Neural cell (in vitro differentiated cells): Measurements from ENCODE around the gene PLCB4.

Experiments used
- EP300 ChIP-seq: fragments of 450-650 bp; conservative IDR thresholded peaks from 2 replicates; pipeline ENCODE4 v1.6.1; 2014; ENCODE audit warnings: antibody characterized with exemption, mild to moderate bottlenecking, moderate library complexity; ENCODE audit not compliant: poor library complexity, severe bottlenecking
- EZH2 ChIP-seq: fragments of 200-600, 300-800 bp; shearing (Covaris generic), sonication (generic); IDR thresholded peaks from 2 replicates; pipeline ENCODE4 v1.6.1; 2014; ENCODE audit warnings: antibody characterized with exemption, low read length, borderline replicate concordance, mild to moderate bottlenecking; ENCODE audit not compliant: insufficient read depth, poor library complexity, severe bottlenecking
- MXI1 ChIP-seq: fragments of 450-650 bp; conservative IDR thresholded peaks from 2 replicates; pipeline ENCODE4 v1.6.1; 2014; ENCODE audit warnings: antibody characterized with exemption, mild to moderate bottlenecking; ENCODE audit not compliant: poor library complexity, severe bottlenecking
- POLR2AphosphoS5 ChIP-seq: IDR thresholded peaks from 2 replicates; pipeline ENCODE4 v1.6.1; 2012
- RAD21 ChIP-seq: fragments of 450-650 bp; conservative IDR thresholded peaks from 2 replicates; pipeline ENCODE4 v1.6.1; 2014; ENCODE audit warnings: antibody characterized with exemption, mild to moderate bottlenecking, moderate library complexity
- TAF1 ChIP-seq: IDR thresholded peaks from 2 replicates; pipeline ENCODE4 v1.6.1; 2012; ENCODE audit warnings: low read depth
- TF ChIP-seq, protein P1 (sequence below): fragments of 450-650 bp; IDR thresholded peaks from 2 replicates; pipeline ENCODE4 v1.5.1; 2014; ENCODE audit warnings: antibody characterized with exemption, mild to moderate bottlenecking, moderate library complexity; ENCODE audit not compliant: poor library complexity, severe bottlenecking

DNA sequence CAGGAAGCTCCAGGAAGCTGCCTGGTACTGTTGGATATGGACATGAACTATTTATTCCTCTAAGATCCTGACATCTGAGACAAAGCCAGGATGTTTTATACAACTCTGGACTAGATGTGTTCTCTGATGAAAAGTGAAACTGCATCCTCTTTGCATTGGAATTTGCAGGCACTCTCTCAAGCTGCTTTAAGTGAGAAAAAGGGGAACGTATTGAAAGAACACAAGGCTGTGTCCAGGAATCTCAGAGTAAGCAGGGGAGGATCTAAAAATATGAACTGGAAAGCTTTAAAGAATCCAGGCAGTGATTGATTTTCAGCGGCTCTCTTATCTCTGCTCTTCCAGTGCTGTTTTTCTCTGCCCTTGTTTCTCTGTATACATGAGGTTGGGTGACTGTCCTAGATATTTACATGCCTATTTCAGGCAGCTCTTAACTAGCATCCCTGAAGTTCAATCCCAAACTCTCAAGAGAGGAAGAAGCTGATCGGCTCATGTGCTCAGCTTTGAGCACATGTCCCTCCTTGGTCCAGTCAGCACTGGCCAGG, 193.8 kb downstream of the PLCB4 start:
- TF ChIP-seq EP300 = no peak
- no peak for TF ChIP-seq POLR2AphosphoS5
- no peak for TF ChIP-seq EZH2
- TF ChIP-seq, protein P1, sequence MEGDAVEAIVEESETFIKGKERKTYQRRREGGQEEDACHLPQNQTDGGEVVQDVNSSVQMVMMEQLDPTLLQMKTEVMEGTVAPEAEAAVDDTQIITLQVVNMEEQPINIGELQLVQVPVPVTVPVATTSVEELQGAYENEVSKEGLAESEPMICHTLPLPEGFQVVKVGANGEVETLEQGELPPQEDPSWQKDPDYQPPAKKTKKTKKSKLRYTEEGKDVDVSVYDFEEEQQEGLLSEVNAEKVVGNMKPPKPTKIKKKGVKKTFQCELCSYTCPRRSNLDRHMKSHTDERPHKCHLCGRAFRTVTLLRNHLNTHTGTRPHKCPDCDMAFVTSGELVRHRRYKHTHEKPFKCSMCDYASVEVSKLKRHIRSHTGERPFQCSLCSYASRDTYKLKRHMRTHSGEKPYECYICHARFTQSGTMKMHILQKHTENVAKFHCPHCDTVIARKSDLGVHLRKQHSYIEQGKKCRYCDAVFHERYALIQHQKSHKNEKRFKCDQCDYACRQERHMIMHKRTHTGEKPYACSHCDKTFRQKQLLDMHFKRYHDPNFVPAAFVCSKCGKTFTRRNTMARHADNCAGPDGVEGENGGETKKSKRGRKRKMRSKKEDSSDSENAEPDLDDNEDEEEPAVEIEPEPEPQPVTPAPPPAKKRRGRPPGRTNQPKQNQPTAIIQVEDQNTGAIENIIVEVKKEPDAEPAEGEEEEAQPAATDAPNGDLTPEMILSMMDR = no peak
- no peak for TF ChIP-seq TAF1
- TF ChIP-seq RAD21 = no peak
- TF ChIP-seq MXI1 = no peak
